GM23248 (cell line): Measurements from ENCODE around the gene EXOG. TPM values are rescaled to one million over a fixed set of nuclear protein-coding genes. Genes with fewer than 3 reads are reported as not detected.

ENCODE experiments used
- DNase-seq: peaks from one replicate; pipeline ENCODE4 v3.0.0-alpha.2; 2015
- H2AFZ ChIP-seq: fragments of 200-600 bp; sonication (generic); 2 replicates; pipeline ENCODE4 v1.6.1; 2016; ENCODE audit warnings: antibody characterized with exemption
- H3F3A ChIP-seq: fragments of 200-600 bp; sonication (generic); 2 replicates; pipeline ENCODE4 v1.6.1; 2016; ENCODE audit warnings: mild to moderate bottlenecking, antibody characterized with exemption, mixed run types; ENCODE audit not compliant: insufficient read depth
- H3K27ac ChIP-seq: fragments of 200-600 bp; sonication (generic); 2 replicates; pipeline ENCODE4 v1.5.1; 2016; ENCODE audit warnings: mild to moderate bottlenecking
- H3K27me3 ChIP-seq: fragments of 200-600 bp; sonication (generic); replicated peaks from 2 replicates; pipeline ENCODE4 v1.6.1; 2016; ENCODE audit warnings: mild to moderate bottlenecking; ENCODE audit not compliant: insufficient read depth
- H3K36me3 ChIP-seq: fragments of 200-600 bp; sonication (generic); 2 replicates; pipeline ENCODE4 v1.6.1; 2016; ENCODE audit warnings: low read depth, mild to moderate bottlenecking
- H3K4me1 ChIP-seq: fragments of 200-600 bp; sonication (generic); 2 replicates; pipeline ENCODE4 v1.6.1; 2016; ENCODE audit warnings: mild to moderate bottlenecking; ENCODE audit not compliant: insufficient read depth
- H3K4me2 ChIP-seq: fragments of 200-600 bp; sonication (generic); one replicate; pipeline ENCODE4 v1.6.1; 2016; ENCODE audit warnings: mild to moderate bottlenecking; ENCODE audit not compliant: unreplicated experiment
- H3K4me3 ChIP-seq: fragments of 200-600 bp; sonication (generic); 2 replicates; pipeline ENCODE4 v1.5.1; 2016; ENCODE audit warnings: mild to moderate bottlenecking
- H3K79me2 ChIP-seq: fragments of 200-600 bp; sonication (generic); 2 replicates; pipeline ENCODE4 v1.6.1; 2016; ENCODE audit warnings: mild to moderate bottlenecking; ENCODE audit not compliant: insufficient read depth
- H3K9ac ChIP-seq: fragments of 200-600 bp; sonication (generic); 2 replicates; pipeline ENCODE4 v1.6.1; 2016; ENCODE audit warnings: mild to moderate bottlenecking
- H3K9me2 ChIP-seq: fragments of 200-600 bp; sonication (generic); 2 replicates; pipeline ENCODE4 v1.6.1; 2016; ENCODE audit warnings: mixed run types, mild to moderate bottlenecking, moderate library complexity; ENCODE audit not compliant: insufficient read depth
- H3K9me3 ChIP-seq: fragments of 200-600 bp; sonication (generic); one replicate; pipeline ENCODE4 v1.6.1; 2017; ENCODE audit warnings: low read depth
- H4K20me1 ChIP-seq: fragments of 200-600 bp; sonication (generic); 2 replicates; pipeline ENCODE4 v1.6.0; 2016; ENCODE audit not compliant: insufficient read depth
- EZH2 ChIP-seq: fragments of 200-600 bp; sonication (generic); IDR thresholded peaks from 2 replicates; pipeline ENCODE4 v1.6.1; 2018; ENCODE audit warnings: antibody characterized with exemption, mild to moderate bottlenecking; ENCODE audit not compliant: insufficient read depth, poor library complexity, severe bottlenecking
- EZH2phosphoT487 ChIP-seq: fragments of 200-600 bp; sonication (generic); IDR thresholded peaks from 2 replicates; pipeline ENCODE4 v1.6.1; 2018; ENCODE audit warnings: antibody characterized with exemption, moderate library complexity, mild to moderate bottlenecking, low read depth; ENCODE audit not compliant: insufficient read depth
- WGBS, 2 experiments: methylation state at CpG; one replicate each; pipeline ENCODE4 v1.1.6; 2015 to 2017; ENCODE audit warnings: low lambda C conversion rate in 2 of 2, low coverage in 1 of 2; ENCODE audit errors: missing lambda C conversion rate in 2 of 2; 5-methylcytosine and 5-hydroxymethylcytosine counted together
- in situ Hi-C: fragments of 300-500 bp; cut with MboI; formaldehyde crosslinking; loops from 2 replicates; pipeline ENCODE4 v1.15.0; 2020
- polyA plus RNA-seq: library from polyadenylated mRNA; unstranded; fragments of >200 nt; fragmentation: Nextera tagmentation; extraction: Ambion mirVana; gene quantifications from 2 replicates; pipeline ENCODE4 v1.2.1, GENCODE V29; 2016
- total RNA-seq: library from RNA; depleted of rRNA; stranded (reverse); fragments of >200 nt; shearing (Covaris generic); gene quantifications from 2 replicates; pipeline ENCODE4 v1.2.3, GENCODE V29; 2014

Gene EXOG
- total and polyA plus RNA-seq, 2 experiments from 2014 or later: 6.4 to 8.2 TPM

GRCh38 chr3:38555926-38556325, 59.8 kb downstream of the EXOG start:
- no peak overlapping the region for H3K4me2 ChIP-seq
- WGBS, 2 experiments: 37 to 39% methylated on average over 2 of the region's 2 CpGs
- no peaks in the 10 kb centered on the region for H3F3A ChIP-seq
- no peak overlapping the region for H3K4me3 ChIP-seq
- TF ChIP-seq EZH2: no peak
- TF ChIP-seq EZH2phosphoT487: no peak
- H3K36me3 ChIP-seq: no peaks in the 10 kb centered on the region
- no peak overlapping the region for H3K9ac ChIP-seq
- H3K27me3 ChIP-seq: peaks cover 10% of the 10 kb centered on the region; the same call in 1 of the 2 replicates
- H3K4me1 ChIP-seq: no peaks in the 10 kb centered on the region
- in situ Hi-C loops: no loop called here
- DNase-seq: no peak
- H3K27ac ChIP-seq: no peak overlapping the region
- H2AFZ ChIP-seq: no peak overlapping the region
- no peaks in the 10 kb centered on the region for H3K79me2 ChIP-seq
- H4K20me1 ChIP-seq: no peaks in the 10 kb centered on the region
- H3K9me2 ChIP-seq: no peaks in the 10 kb centered on the region
- H3K9me3 ChIP-seq: no peaks in the 10 kb centered on the region

GRCh38 chr3:38556640-38557358, 60.7 kb downstream of the EXOG start:
- no peaks in the 10 kb centered on the region for H4K20me1 ChIP-seq
- H3K27ac ChIP-seq: no peak overlapping the region
- DNase-seq: no peak
- no peak for TF ChIP-seq EZH2phosphoT487
- no peak for TF ChIP-seq EZH2
- H3K9me2 ChIP-seq: no peaks in the 10 kb centered on the region
- H3K4me1 ChIP-seq: no peaks in the 10 kb centered on the region
- in situ Hi-C loops: no loop called here
- no peaks in the 10 kb centered on the region for H3K36me3 ChIP-seq
- no peak overlapping the region for H3K4me2 ChIP-seq
- 33 to 43% methylated on average over 4 of the region's 4 CpGs for WGBS, 2 experiments
- H3K9ac ChIP-seq: no peak overlapping the region
- H3K27me3 ChIP-seq: peaks cover 10% of the 10 kb centered on the region; the same call in 1 of the 2 replicates
- H3F3A ChIP-seq: no peaks in the 10 kb centered on the region
- no peaks in the 10 kb centered on the region for H3K79me2 ChIP-seq
- H2AFZ ChIP-seq: no peak overlapping the region
- H3K4me3 ChIP-seq: no peak overlapping the region
- no peaks in the 10 kb centered on the region for H3K9me3 ChIP-seq

GRCh38 chr3:38558864-38559263, 62.7 kb downstream of the EXOG start:
- in situ Hi-C loops: no loop called here
- no peak overlapping the region for H3K9ac ChIP-seq
- no peak overlapping the region for H3K27ac ChIP-seq
- H3K27me3 ChIP-seq: peaks cover 10% of the 10 kb centered on the region; the same call in 1 of the 2 replicates
- TF ChIP-seq EZH2 (no peak), EZH2phosphoT487 (no peak)
- H3K36me3 ChIP-seq: no peaks in the 10 kb centered on the region
- H3K4me3 ChIP-seq: no peak overlapping the region
- no peaks in the 10 kb centered on the region for H3K9me2 ChIP-seq
- no peak overlapping the region for H2AFZ ChIP-seq
- no peaks in the 10 kb centered on the region for H3K4me1 ChIP-seq
- no peaks in the 10 kb centered on the region for H3F3A ChIP-seq
- WGBS, 2 experiments: 43 to 48% methylated on average over 1 of the region's 1 CpG
- no peak for DNase-seq
- H3K4me2 ChIP-seq: no peak overlapping the region
- no peaks in the 10 kb centered on the region for H3K79me2 ChIP-seq
- H4K20me1 ChIP-seq: no peaks in the 10 kb centered on the region
- no peaks in the 10 kb centered on the region for H3K9me3 ChIP-seq

GRCh38 chr3:38560284-38560683, 64.1 kb downstream of the EXOG start:
- no peak overlapping the region for H3K4me2 ChIP-seq
- TF ChIP-seq EZH2phosphoT487 (no peak), EZH2 (no peak)
- no peak overlapping the region for H2AFZ ChIP-seq
- no peak overlapping the region for H3K9ac ChIP-seq
- H3K9me2 ChIP-seq: no peaks in the 10 kb centered on the region
- H3K36me3 ChIP-seq: no peaks in the 10 kb centered on the region
- 55 to 61% methylated on average over 6 of the region's 6 CpGs for WGBS, 2 experiments
- in situ Hi-C loops: no loop called here
- H3K79me2 ChIP-seq: no peaks in the 10 kb centered on the region
- H3K27me3 ChIP-seq: peaks cover 10% of the 10 kb centered on the region; the same call in 1 of the 2 replicates
- H3K4me1 ChIP-seq: no peaks in the 10 kb centered on the region
- H4K20me1 ChIP-seq: no peaks in the 10 kb centered on the region
- H3K9me3 ChIP-seq: no peaks in the 10 kb centered on the region
- H3K27ac ChIP-seq: no peak overlapping the region
- H3F3A ChIP-seq: no peaks in the 10 kb centered on the region
- DNase-seq: no peak
- H3K4me3 ChIP-seq: no peak overlapping the region
